GM12891 (cell line): ENCODE results near the gene ASRGL1.

ENCODE experiments used
- PAX5 ChIP-seq: IDR thresholded peaks from 2 replicates; pipeline ENCODE4 v1.6.1; 2011; ENCODE audit warnings: low read length, moderate library complexity, mild to moderate bottlenecking; ENCODE audit not compliant: insufficient read depth, severe bottlenecking
- POLR2A ChIP-seq: IDR thresholded peaks from 2 replicates; pipeline ENCODE4 v1.6.1; 2011; ENCODE audit warnings: low read depth, low read length, control low read depth
- POLR2AphosphoS5 ChIP-seq: IDR thresholded peaks from 2 replicates; pipeline ENCODE4 v1.6.1; 2011; ENCODE audit warnings: low read depth, low read length, control low read depth
- POU2F2 ChIP-seq: IDR thresholded peaks from 2 replicates; pipeline ENCODE4 v1.6.1; 2011; ENCODE audit warnings: low read depth, mild to moderate bottlenecking, control low read depth, low read length, moderate library complexity
- SPI1 ChIP-seq: IDR thresholded peaks from 2 replicates; pipeline ENCODE4 v1.6.1; 2011; ENCODE audit warnings: low read depth, low read length, control low read depth
- TAF1 ChIP-seq: IDR thresholded peaks from 2 replicates; pipeline ENCODE4 v1.6.1; 2011; ENCODE audit warnings: low read depth, low read length, control low read depth

GRCh38 chr11:62423012-62423411, 85.8 kb downstream of the ASRGL1 start:
- TF ChIP-seq POLR2AphosphoS5 (no peak), POLR2A (no peak), POU2F2 (no peak), TAF1 (no peak), SPI1 (no peak), PAX5 (no peak)
